T-helper 2 cell treated with Interferon-gamma antibody and Interleukin-4, amounts not matched to agents 100 ng/mL and 5 ng/mL, for 36 hours (primary cell): ENCODE data around the gene PPP1R14C. TPM values are rescaled to one million over a fixed set of nuclear protein-coding genes. Genes with fewer than 3 reads are reported as not detected.

Source experiments
- intact Hi-C: fragments of 100-400 bp; cut with micrococcal nuclease; formaldehyde crosslinking; loops from one replicate; pipeline ENCODE4 v1.15.1; 2023
- total RNA-seq: library from RNA; stranded (reverse); gene quantifications from 2 replicates; pipeline ENCODE4 v1.2.3, GENCODE V29; 2022

The PPP1R14C gene
- total RNA-seq, 1 donor from 2014 or later: 0.27 TPM

DNA sequence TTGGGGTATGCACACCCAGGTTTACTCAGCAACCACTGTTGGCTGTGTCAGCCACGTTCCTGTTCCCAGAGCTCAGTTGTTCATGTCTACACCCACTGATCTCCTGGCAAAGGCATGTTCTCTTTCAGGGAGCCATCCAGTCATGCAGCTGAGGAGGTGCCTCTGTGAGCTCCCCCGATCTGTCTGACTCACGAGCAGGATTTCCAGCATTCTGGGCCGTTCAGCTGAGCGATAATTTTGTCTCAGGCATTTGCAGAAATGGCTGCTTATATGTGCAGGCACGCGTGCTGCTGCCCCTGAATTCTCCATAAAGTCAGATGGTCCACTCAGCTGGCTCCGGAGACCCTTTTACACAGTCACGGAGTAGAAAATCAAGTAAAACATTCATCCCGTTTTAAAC lies 147.6 kb downstream of the PPP1R14C start:
- intact Hi-C loops: no loop called here

DNA sequence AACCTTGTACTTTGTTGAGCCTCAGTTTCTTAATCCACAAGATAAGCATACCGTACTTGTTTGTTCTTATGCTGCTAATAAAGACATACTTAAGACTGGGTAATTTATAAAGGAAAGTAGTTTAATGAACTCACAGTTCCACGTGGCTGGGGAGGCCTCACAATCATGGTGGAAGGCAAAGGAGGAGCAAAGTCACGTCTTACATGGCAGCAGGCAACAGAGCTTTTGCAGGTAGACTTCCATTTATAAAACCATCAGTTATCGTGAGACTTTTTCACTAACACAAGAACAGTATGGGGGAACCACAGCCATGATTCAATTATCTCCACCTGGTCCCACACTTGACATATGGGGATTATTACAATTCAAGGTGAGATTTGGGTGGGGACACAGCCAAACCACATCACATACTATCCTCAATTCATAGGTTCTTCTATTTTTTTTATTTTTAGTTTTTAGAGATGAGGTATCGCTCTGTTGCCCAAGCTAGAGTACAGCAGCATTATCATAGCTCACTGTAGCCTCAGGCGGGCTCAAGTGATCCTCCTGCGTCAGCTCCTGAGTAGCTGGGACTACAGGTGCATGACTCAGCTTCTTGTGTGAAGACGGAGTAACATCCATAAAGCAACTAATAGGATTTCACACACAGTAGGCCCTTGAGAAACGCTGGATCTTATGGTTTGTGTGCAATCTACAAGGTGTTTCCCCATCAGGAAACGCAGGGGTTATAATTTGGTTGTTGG lies 149.3 kb downstream of the PPP1R14C start:
- intact Hi-C loops: no loop called here

DNA sequence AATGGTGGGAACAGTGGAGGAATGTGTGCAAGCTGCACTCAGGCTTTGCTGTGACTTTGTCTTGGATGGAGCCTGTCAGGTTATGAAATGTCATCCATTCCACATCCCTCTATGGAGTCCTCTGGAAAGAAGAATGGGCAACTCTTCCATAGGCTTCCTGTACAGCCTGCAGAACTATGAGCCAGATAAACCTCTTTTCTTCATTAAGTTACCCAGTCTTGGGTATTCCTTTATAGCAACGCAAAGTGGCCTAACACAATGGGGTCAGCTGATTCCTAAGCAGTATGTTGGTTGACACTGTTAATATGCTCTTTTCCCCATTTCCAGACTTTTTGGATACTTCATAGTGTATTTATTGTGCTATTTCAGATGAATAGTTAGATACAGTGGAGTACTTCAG lies 150.2 kb downstream of the PPP1R14C start:
- intact Hi-C loops: no loop called here

DNA sequence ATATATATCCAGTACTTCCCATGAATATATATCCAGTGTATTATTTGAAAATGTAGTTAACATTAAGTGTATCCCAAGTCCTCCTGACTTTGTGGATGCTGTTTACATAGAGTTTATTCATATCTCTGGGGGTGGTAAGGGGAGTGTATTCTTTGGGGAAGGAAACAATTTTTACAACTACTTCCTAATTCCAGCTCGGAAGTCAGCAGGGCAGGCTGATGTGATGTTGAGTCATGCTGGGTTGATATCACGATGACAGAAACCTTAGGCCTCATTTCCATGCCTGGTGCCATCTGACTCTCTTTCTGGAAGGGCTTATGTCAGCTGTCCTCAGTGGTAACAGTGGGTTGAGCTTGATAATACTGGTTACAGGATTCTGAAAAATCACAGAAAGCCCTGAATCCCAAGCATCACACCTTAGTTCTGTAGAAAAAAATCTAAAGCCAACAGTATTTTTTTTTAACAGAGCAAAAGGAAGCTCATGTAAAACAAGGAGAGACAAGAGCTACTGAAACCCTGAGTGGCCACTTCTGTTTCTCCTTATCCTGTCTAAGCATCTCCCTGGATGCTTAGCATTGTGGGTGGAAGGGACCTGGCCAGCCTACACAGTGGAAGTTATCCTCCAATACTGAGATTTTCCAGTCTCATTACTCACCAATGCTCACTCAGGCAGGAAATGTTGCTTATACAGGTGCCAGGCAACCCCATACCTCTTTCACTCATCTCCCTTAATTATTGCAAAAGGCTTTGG lies 150.8 kb downstream of the PPP1R14C start:
- intact Hi-C loops: no loop called here

DNA sequence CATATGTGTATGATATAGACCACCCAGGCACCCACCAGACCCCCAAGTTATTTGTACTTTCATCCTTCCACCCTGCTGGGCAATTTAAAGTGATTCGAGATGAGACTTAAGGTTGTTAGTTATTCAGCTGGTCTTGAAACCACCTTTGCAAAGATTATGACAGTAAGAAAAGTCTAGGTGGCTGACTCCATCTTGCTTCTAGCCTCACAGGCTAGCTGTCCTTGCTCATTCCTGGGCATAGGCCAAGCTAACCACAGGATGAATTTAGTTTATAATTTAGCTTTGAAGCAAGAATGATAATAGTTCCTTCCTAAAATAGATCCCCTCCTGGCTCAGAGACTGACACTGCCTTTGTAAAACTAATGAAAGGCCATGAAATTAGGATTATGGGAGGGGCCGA lies 154.0 kb downstream of the PPP1R14C start:
- intact Hi-C loops: no loop called here

DNA sequence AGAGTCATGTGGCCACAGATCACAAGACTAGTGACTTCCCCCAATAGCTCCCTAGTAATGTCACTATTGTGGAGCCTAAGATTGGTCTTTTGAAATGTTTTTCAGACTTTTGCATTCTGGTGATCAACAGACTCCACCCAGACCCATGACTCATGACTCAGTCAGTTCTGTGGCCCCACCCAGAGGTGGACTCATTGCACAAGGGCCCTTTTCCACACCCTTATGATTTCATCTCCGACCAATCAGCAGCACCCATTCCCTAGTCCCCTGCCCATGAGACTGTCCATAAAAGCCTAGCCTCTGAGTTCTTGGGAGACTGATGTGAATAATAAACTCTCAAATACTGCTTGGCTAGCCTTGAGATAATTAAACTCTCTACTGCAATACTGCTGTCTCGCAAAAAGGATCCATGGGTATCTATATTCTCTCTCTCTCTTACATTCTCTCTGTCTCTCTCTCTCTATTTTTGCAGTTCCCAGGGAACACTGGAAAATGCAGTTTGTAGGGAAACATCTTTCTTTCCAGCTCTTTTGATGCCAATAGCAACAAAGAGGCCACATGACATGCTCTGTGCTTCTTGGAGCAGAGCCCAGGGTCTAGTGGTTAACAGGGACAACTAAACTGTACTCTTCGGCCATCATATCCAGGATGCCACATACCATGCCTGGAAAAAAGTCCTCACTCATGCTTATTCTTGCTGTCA lies 154.6 kb downstream of the PPP1R14C start:
- intact Hi-C loops: no loop called here

DNA sequence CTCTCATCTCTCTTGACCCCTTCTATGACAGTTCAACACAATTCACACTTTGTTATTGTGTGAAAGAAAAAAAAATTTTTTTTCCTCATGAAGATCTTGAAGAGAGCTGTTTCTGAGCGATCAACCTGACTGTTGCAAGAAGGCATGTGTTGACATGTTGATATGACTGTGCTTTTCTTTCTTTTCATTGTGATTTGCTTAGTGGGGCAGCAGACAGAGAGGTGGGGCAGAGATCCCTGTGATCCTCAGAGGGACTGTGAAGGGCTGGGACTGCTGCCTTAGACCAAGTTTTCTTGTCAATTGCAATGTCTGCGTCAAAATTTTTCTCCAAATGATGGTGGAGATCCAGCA lies 155.2 kb downstream of the PPP1R14C start:
- intact Hi-C loops: no loop called here

DNA sequence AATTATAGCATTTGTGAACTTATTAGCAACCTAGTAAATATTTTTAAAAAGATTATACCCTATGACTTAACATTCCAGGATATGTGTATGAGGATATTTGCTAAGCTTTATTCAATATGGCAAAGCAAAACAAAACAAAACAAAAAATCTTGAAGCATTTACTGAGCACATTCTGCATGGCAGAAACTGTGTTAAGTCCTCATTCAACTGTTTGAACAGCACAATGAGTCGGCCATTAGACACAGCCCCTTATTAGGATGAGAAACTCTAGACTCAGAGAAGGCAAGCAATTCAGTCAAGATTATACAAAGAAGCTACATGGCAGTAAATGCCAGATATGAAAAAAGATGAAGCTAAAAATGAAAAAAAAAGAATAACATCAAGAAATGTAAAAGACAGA lies 155.8 kb downstream of the PPP1R14C start:
- intact Hi-C loops: no loop called here

Other genes starting within 250 kb of the PPP1R14C start
- gene RAET1E, start 244.9 kb upstream of the PPP1R14C start, total RNA-seq: not detected in 2 replicates
- not detected in 2 replicates for gene RAET1G, start 219.9 kb upstream of the PPP1R14C start, total RNA-seq
- gene ULBP2, start 201.0 kb upstream of the PPP1R14C start, total RNA-seq: 0.16 and 0.50 TPM in 2 replicates
- gene ULBP1, start 179.1 kb upstream of the PPP1R14C start, total RNA-seq: 0.27 and 0.39 TPM in 2 replicates
- not detected in 2 replicates for gene RAET1L, start 117.5 kb upstream of the PPP1R14C start, total RNA-seq
- 0.98 and 1.0 TPM in 2 replicates for gene ULBP3, start 73.9 kb upstream of the PPP1R14C start, total RNA-seq
- gene IYD, start 226.0 kb downstream of the PPP1R14C start, total RNA-seq: not detected in 2 replicates